ENCODE results near the gene SKAP2.

SKAP2 gene

DNA sequence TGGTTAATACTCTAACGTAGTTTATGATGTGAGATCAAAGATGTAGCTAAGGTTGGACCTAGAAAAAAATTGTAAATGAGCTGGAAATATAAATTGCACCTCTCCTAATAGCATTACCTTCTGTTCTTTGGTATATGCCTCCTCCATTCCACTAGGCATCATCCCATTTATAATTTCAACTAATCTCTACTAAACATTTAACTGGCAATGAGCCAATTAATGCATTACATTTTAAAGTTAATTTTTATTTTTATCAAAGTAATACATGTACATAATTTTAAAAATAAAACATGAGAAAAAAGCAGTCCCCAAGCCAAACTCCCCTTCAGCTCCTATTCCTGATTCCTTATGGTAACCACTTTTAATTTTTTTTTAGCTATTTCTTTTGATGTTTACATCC lies 35.1 kb upstream of the SKAP2 start:
- H3K9me3 ChIP-seq = no peaks in the 10 kb centered on the region
- no peaks in the 10 kb centered on the region for H3K4me1 ChIP-seq (ENCODE audit: control insufficient read depth in 1 of 2, insufficient read depth in 1 of 2, low read depth in 1 of 2, low read length in 1 of 2)
- no peaks in the 10 kb centered on the region for H3K36me3 ChIP-seq
- no peak overlapping the region for H3K27ac ChIP-seq
- no peak overlapping the region for H3K4me3 ChIP-seq (ENCODE audit: low read depth in 1 of 2, low read length in 1 of 2)
- TF ChIP-seq, protein P1, sequence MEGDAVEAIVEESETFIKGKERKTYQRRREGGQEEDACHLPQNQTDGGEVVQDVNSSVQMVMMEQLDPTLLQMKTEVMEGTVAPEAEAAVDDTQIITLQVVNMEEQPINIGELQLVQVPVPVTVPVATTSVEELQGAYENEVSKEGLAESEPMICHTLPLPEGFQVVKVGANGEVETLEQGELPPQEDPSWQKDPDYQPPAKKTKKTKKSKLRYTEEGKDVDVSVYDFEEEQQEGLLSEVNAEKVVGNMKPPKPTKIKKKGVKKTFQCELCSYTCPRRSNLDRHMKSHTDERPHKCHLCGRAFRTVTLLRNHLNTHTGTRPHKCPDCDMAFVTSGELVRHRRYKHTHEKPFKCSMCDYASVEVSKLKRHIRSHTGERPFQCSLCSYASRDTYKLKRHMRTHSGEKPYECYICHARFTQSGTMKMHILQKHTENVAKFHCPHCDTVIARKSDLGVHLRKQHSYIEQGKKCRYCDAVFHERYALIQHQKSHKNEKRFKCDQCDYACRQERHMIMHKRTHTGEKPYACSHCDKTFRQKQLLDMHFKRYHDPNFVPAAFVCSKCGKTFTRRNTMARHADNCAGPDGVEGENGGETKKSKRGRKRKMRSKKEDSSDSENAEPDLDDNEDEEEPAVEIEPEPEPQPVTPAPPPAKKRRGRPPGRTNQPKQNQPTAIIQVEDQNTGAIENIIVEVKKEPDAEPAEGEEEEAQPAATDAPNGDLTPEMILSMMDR (IDR thresholded peaks at IDR 0.05) = no peak
- H3K27me3 ChIP-seq = no peaks in the 10 kb centered on the region

DNA sequence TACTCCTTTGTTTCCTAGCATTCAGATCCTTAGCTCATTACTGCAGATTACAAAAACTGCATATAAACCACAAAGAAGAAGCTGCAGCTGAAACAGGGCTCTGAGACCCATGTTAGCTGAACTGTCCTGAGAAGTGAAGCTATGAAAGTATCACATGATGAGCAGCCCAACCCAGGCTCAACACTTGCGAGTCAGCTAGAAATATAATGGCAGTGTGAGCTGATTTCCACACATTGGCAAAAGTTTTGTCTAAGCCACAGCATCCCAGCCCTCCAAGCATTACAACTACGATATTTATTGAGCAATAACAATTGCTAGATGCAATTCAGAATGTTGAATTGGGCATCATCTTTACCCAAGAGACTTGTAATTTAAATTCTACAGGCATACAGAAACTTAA lies 34.5 kb upstream of the SKAP2 start:
- Histone ChIP-seq H3K36me3 (no peaks in the 10 kb centered on the region), H3K9me3 (no peaks in the 10 kb centered on the region), H3K4me3 (ENCODE audit: low read depth in 1 of 2, low read length in 1 of 2) (no peak overlapping the region), H3K4me1 (ENCODE audit: control insufficient read depth in 1 of 2, insufficient read depth in 1 of 2, low read depth in 1 of 2, low read length in 1 of 2) (no peaks in the 10 kb centered on the region), H3K27me3 (no peaks in the 10 kb centered on the region), H3K27ac (no peak overlapping the region)
- TF ChIP-seq, protein P1 (IDR thresholded peaks at IDR 0.05) = no peak

DNA sequence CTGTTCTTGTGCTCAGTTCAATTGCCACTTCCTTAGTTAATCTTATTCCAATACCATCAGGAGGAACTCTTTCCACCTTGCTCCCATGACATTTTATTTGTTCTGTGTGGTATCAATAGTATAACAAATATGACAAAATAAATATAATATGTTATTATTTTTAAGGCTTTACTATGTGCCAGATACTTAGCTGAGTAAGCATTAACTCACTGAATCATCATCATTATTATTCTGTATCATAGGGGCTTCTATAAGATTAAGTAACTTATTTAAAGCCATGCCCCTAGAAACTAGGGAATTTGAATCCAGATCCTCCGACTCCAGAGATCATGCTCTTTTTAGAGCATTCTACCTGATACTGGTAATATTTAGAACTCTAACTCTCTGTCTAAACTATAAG lies 33.5 kb upstream of the SKAP2 start:
- Histone ChIP-seq H3K9me3 (no peaks in the 10 kb centered on the region), H3K27ac (no peak overlapping the region), H3K27me3 (no peaks in the 10 kb centered on the region), H3K4me3 (ENCODE audit: low read depth in 1 of 2, low read length in 1 of 2) (no peak overlapping the region), H3K36me3 (no peaks in the 10 kb centered on the region), H3K4me1 (ENCODE audit: control insufficient read depth in 1 of 2, insufficient read depth in 1 of 2, low read depth in 1 of 2, low read length in 1 of 2) (no peaks in the 10 kb centered on the region)
- TF ChIP-seq, protein P1 (IDR thresholded peaks at IDR 0.05) = no peak

DNA sequence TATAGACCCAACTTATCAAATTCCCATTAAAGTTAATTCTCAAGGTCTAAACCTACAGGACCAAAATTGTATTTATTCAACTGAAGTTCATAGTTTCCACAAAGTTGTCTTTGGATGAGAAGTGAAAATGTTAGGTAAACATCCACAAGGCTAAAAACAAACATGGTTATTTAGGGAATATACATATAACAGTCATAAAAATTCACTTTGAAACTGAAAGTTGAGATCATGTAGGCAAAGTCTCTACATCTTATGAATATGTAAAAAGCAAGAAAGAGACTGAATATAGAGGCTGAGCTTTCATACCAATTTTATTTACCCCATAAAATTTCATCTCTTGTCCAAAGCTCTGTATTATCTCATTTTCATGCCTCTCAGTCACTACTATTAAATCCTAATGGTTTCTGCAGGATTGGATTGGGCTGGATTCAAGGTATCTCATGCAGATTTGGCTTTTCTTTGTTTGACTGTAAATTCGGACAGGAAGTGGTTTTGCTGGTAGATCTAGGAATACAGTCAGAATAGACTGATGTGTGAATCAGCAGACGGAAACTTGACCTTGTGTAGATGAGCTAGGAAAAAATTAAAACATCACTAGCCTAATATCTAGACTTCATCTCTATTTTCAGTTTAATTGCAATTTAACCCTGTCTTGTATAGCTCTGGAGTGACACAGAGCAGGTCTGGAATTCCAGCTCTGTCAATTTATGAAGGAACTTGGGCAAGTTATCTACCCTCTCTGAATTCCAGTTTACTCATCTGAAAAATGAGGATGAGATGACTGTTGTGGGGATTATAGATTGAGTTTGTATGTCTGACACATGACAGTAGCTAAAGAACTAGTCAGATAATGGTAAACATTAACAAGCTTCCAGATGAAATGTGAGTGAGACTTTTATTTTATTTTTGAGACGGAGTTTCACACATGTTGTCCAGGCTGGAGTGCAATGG lies 27.3 kb upstream of the SKAP2 start:
- H3K9me3 ChIP-seq = no peaks in the 10 kb centered on the region
- TF ChIP-seq, protein P1 (IDR thresholded peaks at IDR 0.05) = no peak
- H3K36me3 ChIP-seq = no peaks in the 10 kb centered on the region
- H3K27me3 ChIP-seq = no peaks in the 10 kb centered on the region
- no peak overlapping the region for H3K4me3 ChIP-seq (ENCODE audit: low read depth in 1 of 2, low read length in 1 of 2)
- no peaks in the 10 kb centered on the region for H3K4me1 ChIP-seq (ENCODE audit: control insufficient read depth in 1 of 2, insufficient read depth in 1 of 2, low read depth in 1 of 2, low read length in 1 of 2)
- no peak overlapping the region for H3K27ac ChIP-seq

DNA sequence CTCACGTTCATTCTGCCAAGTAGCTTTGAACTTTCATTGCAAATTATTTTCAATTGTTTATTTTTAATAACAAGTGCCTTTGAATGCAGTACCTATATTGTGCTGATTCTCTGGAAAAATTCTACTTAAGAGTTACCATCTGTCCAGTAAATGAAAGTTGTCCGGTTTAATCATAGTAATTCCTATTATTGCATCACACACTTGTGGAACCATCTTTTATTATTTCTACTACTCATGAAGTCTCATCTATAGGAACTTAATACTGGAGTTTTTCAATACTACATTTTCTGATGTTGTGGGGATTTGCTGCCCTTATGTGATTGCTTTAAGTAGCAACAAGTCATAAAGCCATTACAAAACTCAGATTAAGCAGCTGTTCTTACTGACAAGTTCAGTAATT lies 16.5 kb upstream of the SKAP2 start:
- no peaks in the 10 kb centered on the region for H3K4me1 ChIP-seq (ENCODE audit: control insufficient read depth in 1 of 2, insufficient read depth in 1 of 2, low read depth in 1 of 2, low read length in 1 of 2)
- H3K36me3 ChIP-seq = no peaks in the 10 kb centered on the region
- no peaks in the 10 kb centered on the region for H3K9me3 ChIP-seq
- no peaks in the 10 kb centered on the region for H3K27me3 ChIP-seq
- H3K27ac ChIP-seq = no peak overlapping the region
- TF ChIP-seq, protein P1 (IDR thresholded peaks at IDR 0.05) = no peak
- H3K4me3 ChIP-seq (ENCODE audit: low read depth in 1 of 2, low read length in 1 of 2) = no peak overlapping the region
